ENCODE measurements around the gene HPCAL1. TPM values are rescaled to one million over a fixed set of nuclear protein-coding genes. Genes with fewer than 3 reads are reported as not detected.

The HPCAL1 gene
- total and polyA plus RNA-seq, 2 of the 8 experiments (the other 6 are each of a cell fraction or from before 2014, with no cell fraction given): 5.8 to 8.6 TPM

GRCh38 chr2:10345126-10345525 is 42.4 kb downstream of the HPCAL1 start:
- Histone ChIP-seq H4K20me1 (replicated peaks in 1 of 2; ENCODE audit: control insufficient read depth in 1 of 2, insufficient read depth in 2 of 2, low read length in 2 of 2) (no peaks in the 10 kb centered on the region), H3K14ac (ENCODE audit: insufficient read length) (no peak overlapping the region), H3K23ac (ENCODE audit: insufficient read length) (no peak overlapping the region), H2BK5ac (ENCODE audit: low read depth, low read length) (no peak overlapping the region), H3K79me2 (ENCODE audit: control insufficient read depth in 1 of 2, insufficient read depth in 2 of 2, low read length in 2 of 2) (no peaks in the 10 kb centered on the region), H2AK5ac (ENCODE audit: low read depth, low read length) (no peak overlapping the region), H3K23me2 (ENCODE audit: low read depth, low read length) (no peaks in the 10 kb centered on the region), H4K5ac (ENCODE audit: insufficient read length, low read depth, low read length) (no peak overlapping the region), H4K91ac (replicated peaks; ENCODE audit: insufficient read length, low read length) (no peak overlapping the region), H3K79me1 (ENCODE audit: low read depth, low read length) (no peaks in the 10 kb centered on the region), H3K56ac (replicated peaks; ENCODE audit: insufficient read length, low read depth, low read length) (no peak overlapping the region), H4K8ac (ENCODE audit: extremely low read depth, insufficient read depth, low read length) (no peak overlapping the region), H3K18ac (ENCODE audit: extremely low read depth, low read length) (no peak overlapping the region), H3K9ac (replicated peaks in 1 of 4; ENCODE audit: extremely low read depth in 1 of 4, low read depth in 3 of 4, low read length in 3 of 4) (no peak overlapping the region), H3K4me1 (replicated peaks in 1 of 4; ENCODE audit: control insufficient read depth in 3 of 4, insufficient read depth in 4 of 4, low read length in 3 of 4) (peaks cover 0 to 2% (median 0%) of the 10 kb centered on the region in 4 experiments; a peak in 2 of 7 replicates), H2BK15ac (ENCODE audit: low read length) (no peak overlapping the region), H3K4me2 (ENCODE audit: insufficient read depth in 1 of 2, low read depth in 2 of 2, low read length in 2 of 2) (no peak overlapping the region), H3K27ac (ENCODE audit: low read depth, low read length) (no peak overlapping the region), H3K27me3 (replicated peaks in 1 of 4; ENCODE audit: control insufficient read depth in 3 of 4, extremely low read depth in 1 of 4, insufficient read depth in 3 of 4, low read length in 3 of 4) (no peaks in the 10 kb centered on the region), H2AFZ (ENCODE audit: low read length) (no peak overlapping the region), H3K9me3 (ENCODE audit: insufficient read depth in 2 of 2, low read depth in 1 of 2, low read length in 1 of 2) (no peaks in the 10 kb centered on the region), H2BK120ac (replicated peaks; ENCODE audit: low read depth, low read length) (no peak overlapping the region), H2BK12ac (ENCODE audit: low read depth, low read length) (no peak overlapping the region), H3K4ac (replicated peaks; ENCODE audit: insufficient read length, low read depth, low read length) (no peak overlapping the region), H2BK20ac (ENCODE audit: low read length) (no peak overlapping the region), H3K36me3 (ENCODE audit: control insufficient read depth in 2 of 4, insufficient read depth in 4 of 4, low read length in 3 of 4) (no peaks in the 10 kb centered on the region), H3K4me3 (ENCODE audit: extremely low read depth in 1 of 4, insufficient read depth in 2 of 4, low read depth in 3 of 4, low read length in 4 of 4) (no peak overlapping the region)
- ChIA-PET POLR2A (ENCODE audit: partially characterized antibody) (no interaction called here), CTCF (ENCODE audit: partially characterized antibody) (interaction anchor here (0.8 kb wide), 1 partner anchor 68 kb away, joined by 3 read pairs; no protein-coding TSS in a partner anchor)
- FAIRE-seq (no peak), DNase-seq (ENCODE audit: low read depth in 1 of 2, low spot score in 2 of 2) (no peak)
- 92% methylated on average over 3 of the region's 3 CpGs; no CpG with 5 or more reads in 1 of the 2 experiments for WGBS, 2 experiments (ENCODE audit: extremely low coverage in 1 of 2, insufficient coverage in 1 of 2, insufficient read length in 1 of 2, insufficient replicate concordance in 2 of 2, low coverage in 1 of 2, low lambda C conversion rate in 2 of 2, missing lambda C conversion rate in 1 of 2)
- TF ChIP-seq POLR2A (IDR thresholded peaks at IDR 0.05; ENCODE audit: control extremely low read depth in 1 of 2, low read depth in 2 of 2, low read length in 2 of 2) (no peak), TEAD4 (IDR thresholded peaks at IDR 0.05; ENCODE audit: low read depth, low read length) (no peak), RNF2 (IDR thresholded peaks at IDR 0.05; ENCODE audit: borderline replicate concordance, low read depth, low read length, missing control alignments, poor library complexity, severe bottlenecking) (no peak), POU5F1 (IDR thresholded peaks at IDR 0.05; ENCODE audit: low read depth, low read length) (no peak), RAD21 (IDR thresholded peaks at IDR 0.05 in 1 of 2, conservative IDR thresholded peaks at IDR 0.05 in 1 of 2; ENCODE audit: low read depth in 2 of 2, low read length in 2 of 2) (no peak), JUND (IDR thresholded peaks at IDR 0.05; ENCODE audit: low read length) (no peak), KDM1A (IDR thresholded peaks at IDR 0.05; ENCODE audit: borderline replicate concordance, low read length) (no peak), CBX8 (IDR thresholded peaks at IDR 0.05; ENCODE audit: borderline replicate concordance, low read depth, low read length) (no peak), BRCA1 (IDR thresholded peaks at IDR 0.05; ENCODE audit: low read depth, low read length) (no peak), HDAC6 (IDR thresholded peaks at IDR 0.05; ENCODE audit: low read depth, low read length) (no peak), SIRT6 (IDR thresholded peaks at IDR 0.05; ENCODE audit: low read length) (no peak), FOSL1 (IDR thresholded peaks at IDR 0.05; ENCODE audit: insufficient read depth, low read depth, low read length) (no peak), MAX (IDR thresholded peaks at IDR 0.05) (no peak)
